HepG2 (cell line): ENCODE results near the gene ANKRD44. TPM values are rescaled to one million over a fixed set of nuclear protein-coding genes. Genes with fewer than 3 reads are reported as not detected.

Experiments
- ATAC-seq: fragments of 200-7000 bp; cut with Tn5 transposase; 3 replicates; pipeline ENCODE4 v1.9.1; 2020; ENCODE audit warnings: mild to moderate bottlenecking, moderate library complexity
- BruUV-seq: library from RNA; stranded (reverse); fragments of 400-500 nt; replicated peaks from 2 replicates; lab custom pipeline; 2021; lab: Mats Ljungman, UMichigan
- CTCF ChIA-PET: fragments of 300-600 bp; formaldehyde crosslinking; extraction: SDS; loops from one replicate; lab custom pipeline; 2021; ENCODE audit warnings: low total read pairs, inconsistent platforms, low intra/inter-chr PET ratio; lab: Yijun Ruan, JAX
- POLR2A ChIA-PET: fragments of 350-600 bp; sonication (Branson Sonifier 250); formaldehyde crosslinking; loops from one replicate; lab custom pipeline; 2020; ENCODE audit warnings: antibody characterized with exemption, inconsistent platforms; lab: Yijun Ruan, JAX
- DNase-seq: peaks from one replicate; pipeline ENCODE4 v3.0.0-alpha.2; 2015; ENCODE audit warnings: low spot score
- FAIRE-seq: peaks from 3 replicates; lab custom pipeline; 2011; peaks lifted over from hg19 to GRCh38; lab: Jason Lieb, UNC
- H2AFZ ChIP-seq: one replicate; pipeline ENCODE4 v1.6.1; 2011; ENCODE audit warnings: low read length, inconsistent platforms
- H3K27ac ChIP-seq: fragments of 300-600 bp; 3 replicates; pipeline ENCODE4 v1.8.0; 2011; ENCODE audit warnings: mixed run types, mild to moderate bottlenecking, mixed read lengths, low read length, inconsistent platforms; ENCODE audit not compliant: insufficient read depth; ENCODE audit errors: extremely low read length
- H3K27me3 ChIP-seq, 2 experiments: fragments of 200-600 bp in 1 of 2; 2 replicates in 1 of 2; 3 replicates in 1 of 2; pipeline versions ENCODE4 v1.6.0 to v1.8.0; 2011; ENCODE audit warnings: low read length in 2 of 2, mild to moderate bottlenecking in 2 of 2, moderate library complexity in 2 of 2, inconsistent platforms in 1 of 2; ENCODE audit not compliant: insufficient read depth in 2 of 2, control insufficient read depth in 1 of 2
- H3K36me3 ChIP-seq, 2 experiments: fragments of 200-600 bp in 1 of 2; replicated peaks in 1 of 2; 2 replicates in 1 of 2; 3 replicates in 1 of 2; pipeline versions ENCODE4 v1.5.1 to v1.8.0; 2011; ENCODE audit warnings: low read length in 2 of 2, inconsistent platforms in 1 of 2; ENCODE audit not compliant: insufficient read depth in 2 of 2, control insufficient read depth in 1 of 2
- H3K4me1 ChIP-seq: 2 replicates; pipeline ENCODE4 v1.5.1; 2012; ENCODE audit warnings: low read length, inconsistent platforms; ENCODE audit not compliant: insufficient read depth
- H3K4me2 ChIP-seq: 2 replicates; pipeline ENCODE4 v1.6.0; 2011; ENCODE audit warnings: low read depth, low read length, inconsistent platforms
- H3K4me3 ChIP-seq, 3 experiments: fragments of 200-600 bp in 1 of 3; sonication (generic), shearing (Covaris generic) in 1 of 3; replicated peaks in 1 of 3; 2 replicates each; pipeline ENCODE4 v1.5.1; 2011 to 2016; ENCODE audit warnings: low read length in 3 of 3, inconsistent platforms in 2 of 3, low read depth in 2 of 3, mild to moderate bottlenecking in 2 of 3, control low read depth in 1 of 3, mixed read lengths in 1 of 3; ENCODE audit not compliant: insufficient read depth in 1 of 3
- H3K79me2 ChIP-seq: one replicate; pipeline ENCODE4 v1.6.1; 2011; ENCODE audit warnings: low read length, inconsistent platforms; ENCODE audit not compliant: insufficient read depth
- H3K9ac ChIP-seq: 2 replicates; pipeline ENCODE4 v1.6.0; 2011; ENCODE audit warnings: mild to moderate bottlenecking, low read depth, low read length, inconsistent platforms; ENCODE audit not compliant: insufficient read depth
- H3K9me3 ChIP-seq: 2 replicates; pipeline ENCODE4 v1.5.1; 2012; ENCODE audit warnings: mild to moderate bottlenecking, low read length
- H4K20me1 ChIP-seq: 2 replicates; pipeline ENCODE4 v1.6.0; 2011; ENCODE audit warnings: inconsistent platforms, mild to moderate bottlenecking, low read length, moderate library complexity; ENCODE audit not compliant: insufficient read depth
- CCAR2 ChIP-seq: fragments of 200-400 bp; formaldehyde crosslinking; optimal IDR thresholded peaks from 2 replicates; pipeline ENCODE3; 2018; ENCODE audit warnings: low read depth, mild to moderate bottlenecking, low read length, moderate library complexity
- NR2F2 ChIP-seq: IDR thresholded peaks from 2 replicates; pipeline ENCODE4 v1.6.1; 2012; ENCODE audit warnings: low read depth, inconsistent platforms, borderline replicate concordance
- PHB2 ChIP-seq: fragments of 450-650 bp; IDR thresholded peaks from 2 replicates; pipeline ENCODE4 v1.6.1; 2018; ENCODE audit not compliant: partially characterized antibody
- PHF20 ChIP-seq: sonication (generic); formaldehyde crosslinking; IDR thresholded peaks from 2 replicates; pipeline ENCODE4 v1.5.0; 2020; ENCODE audit warnings: mild to moderate bottlenecking, missing genetic modification reagents
- RARG ChIP-seq: sonication (generic); formaldehyde crosslinking; IDR thresholded peaks from 2 replicates; pipeline ENCODE4 v1.4.0; 2020; ENCODE audit warnings: low read depth, mild to moderate bottlenecking, missing genetic modification reagents
- SIN3A ChIP-seq: IDR thresholded peaks from 2 replicates; pipeline ENCODE4 v1.6.1; 2011; ENCODE audit warnings: low read depth, mild to moderate bottlenecking, control low read depth, low read length, borderline replicate concordance
- SUZ12 ChIP-seq: fragments of 150-350 bp; IDR thresholded peaks from 2 replicates; pipeline ENCODE4 v1.6.1; 2014; ENCODE audit warnings: low read depth, low read length
- ZNF235 ChIP-seq: sonication (generic); formaldehyde crosslinking; IDR thresholded peaks from 2 replicates; pipeline ENCODE4 v1.8.1; 2023; ENCODE audit warnings: mild to moderate bottlenecking, missing genetic modification reagents, borderline replicate concordance
- WGBS: methylation state at CpG from one replicate; pipeline ENCODE4 v1.1.6; 2017; ENCODE audit warnings: low lambda C conversion rate; 5-methylcytosine and 5-hydroxymethylcytosine counted together
- in situ Hi-C: cut with HindIII; loops from 2 replicates; pipeline ENCODE4 v1.10.0; 2017; ENCODE audit warnings: low pct_unique_long_range_greater_than_20kb; ENCODE audit not compliant: extremely low pct_ligation_motif_present
- intact Hi-C: fragments of 100-400 bp; cut with micrococcal nuclease; formaldehyde crosslinking; loops from one replicate; pipeline ENCODE4 v1.10.0; 2022; ENCODE audit not compliant: unreplicated experiment
- polyA plus RNA-seq, 8 experiments: library from polyadenylated mRNA; depleted of rRNA in 3 of 8; stranded (reverse) in 7 of 8; unstranded in 1 of 8; fragments of >200 nt; fragmentation: Illumina TruSeq in 4 of 8; extraction: Trizol in 4 of 8; gene quantifications; 2 replicates each; pipeline versions ENCODE4 v1.2.1 to v1.2.3, GENCODE V29; 2011 to 2016; ENCODE audit warnings: low read depth in 4 of 8, missing spikeins in 1 of 8, mixed read lengths in 1 of 8; ENCODE audit not compliant: insufficient read depth in 1 of 8
- total RNA-seq, 5 experiments: library from RNA; depleted of rRNA; stranded (reverse); fragments of >200 nt; fragmentation: Illumina TruSeq; extraction: Trizol; gene quantifications; 2 replicates each; pipeline ENCODE4 v1.2.3, GENCODE V29; 2016; ENCODE audit warnings: low read depth in 1 of 5
- TF ChIP-seq, protein P1 (sequence below): sonication (generic); formaldehyde crosslinking; IDR thresholded peaks from 2 replicates; pipeline ENCODE4 v1.4.0; 2020; ENCODE audit warnings: missing genetic modification reagents; ENCODE audit errors: not compliant biosample characterization
- TF ChIP-seq, protein P2 (sequence below): sonication (generic); formaldehyde crosslinking; IDR thresholded peaks from 2 replicates; pipeline ENCODE4 v1.8.0; 2022; ENCODE audit warnings: mild to moderate bottlenecking, missing genetic modification reagents, moderate library complexity
- TF ChIP-seq, protein P3 (sequence below): IDR thresholded peaks from 2 replicates; pipeline ENCODE4 v1.6.1; 2016; ENCODE audit warnings: missing compliant biosample characterization, missing genetic modification reagents, borderline replicate concordance

The ANKRD44 gene
- total and polyA plus RNA-seq, 2 of the 13 experiments (the other 11 are each of a cell fraction or from before 2014, with no cell fraction given): 0.04 to 0.11 TPM

DNA sequence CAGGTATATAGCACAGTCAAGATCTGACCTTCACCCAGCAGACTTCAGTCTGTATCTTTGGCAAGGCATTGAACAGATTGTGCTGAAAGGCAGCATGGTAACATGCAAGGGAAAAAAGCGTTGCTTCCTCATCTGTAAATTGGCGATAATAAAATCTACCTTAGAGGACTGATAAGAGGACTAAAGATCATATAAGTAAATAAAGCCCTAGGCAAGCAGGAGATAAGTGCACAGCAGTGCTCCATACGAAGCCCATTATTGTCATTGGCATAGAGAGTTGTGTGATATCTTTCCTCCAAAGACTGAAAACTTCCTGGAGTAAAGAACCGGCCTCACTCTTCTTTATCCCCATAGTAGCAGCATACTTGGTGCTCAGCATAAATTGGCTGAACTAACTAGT lies 162.6 kb downstream of the ANKRD44 start:
- DNase-seq (no peak), ATAC-seq (no peak), FAIRE-seq (no peak)
- no peak overlapping the region for H3K9ac ChIP-seq
- H3K9me3 ChIP-seq: no peaks in the 10 kb centered on the region
- WGBS: 0% methylated on average over 4 of the region's 4 CpGs
- no peaks in the 10 kb centered on the region for H4K20me1 ChIP-seq
- intact Hi-C loops (no loop called here), in situ Hi-C loops (no loop called here)
- no TSS peak for BruUV-seq
- no peak overlapping the region for H3K4me2 ChIP-seq
- H3K4me1 ChIP-seq: no peaks in the 10 kb centered on the region
- ChIA-PET CTCF (no interaction called here), POLR2A (no interaction called here)
- H3K36me3 ChIP-seq: no peaks in the 10 kb centered on the region
- no peak overlapping the region for H3K27ac ChIP-seq
- no peak overlapping the region for H2AFZ ChIP-seq
- TF ChIP-seq NR2F2 (no peak), PHF20 (CRISPR knock-in tag) (no peak), SUZ12 (no peak), ZNF235 (CRISPR knock-in tag) (no peak)
- TF ChIP-seq, protein P1, sequence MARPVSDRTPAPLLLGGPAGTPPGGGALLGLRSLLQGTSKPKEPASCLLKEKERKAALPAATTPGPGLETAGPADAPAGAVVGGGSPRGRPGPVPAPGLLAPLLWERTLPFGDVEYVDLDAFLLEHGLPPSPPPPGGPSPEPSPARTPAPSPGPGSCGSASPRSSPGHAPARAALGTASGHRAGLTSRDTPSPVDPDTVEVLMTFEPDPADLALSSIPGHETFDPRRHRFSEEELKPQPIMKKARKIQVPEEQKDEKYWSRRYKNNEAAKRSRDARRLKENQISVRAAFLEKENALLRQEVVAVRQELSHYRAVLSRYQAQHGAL (CRISPR knock-in tag): no peak
- TF ChIP-seq, protein P2, sequence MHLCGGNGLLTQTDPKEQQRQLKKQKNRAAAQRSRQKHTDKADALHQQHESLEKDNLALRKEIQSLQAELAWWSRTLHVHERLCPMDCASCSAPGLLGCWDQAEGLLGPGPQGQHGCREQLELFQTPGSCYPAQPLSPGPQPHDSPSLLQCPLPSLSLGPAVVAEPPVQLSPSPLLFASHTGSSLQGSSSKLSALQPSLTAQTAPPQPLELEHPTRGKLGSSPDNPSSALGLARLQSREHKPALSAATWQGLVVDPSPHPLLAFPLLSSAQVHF (CRISPR knock-in tag): no peak
- H3K4me3 ChIP-seq: no peak overlapping the region
- H3K27me3 ChIP-seq: no peaks in the 10 kb centered on the region
- no peaks in the 10 kb centered on the region for H3K79me2 ChIP-seq

DNA sequence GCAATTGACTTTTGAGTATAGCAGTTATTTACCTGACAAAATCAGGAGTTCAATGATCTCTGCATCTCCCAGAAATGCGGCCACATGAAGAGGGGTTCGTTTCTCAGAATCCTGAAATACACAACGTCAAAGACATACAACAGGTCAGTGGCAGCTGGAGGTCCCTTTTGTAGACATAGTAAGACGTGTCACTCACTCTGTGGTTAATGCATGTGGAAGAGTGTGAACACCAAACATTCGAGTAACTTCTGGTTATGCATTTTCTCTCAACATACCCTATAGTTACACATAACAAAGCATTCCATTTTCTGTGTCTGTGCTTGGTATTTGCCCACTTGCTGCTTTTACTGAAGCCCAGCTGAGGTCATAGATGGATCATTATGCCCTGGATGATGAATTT lies 163.6 kb downstream of the ANKRD44 start:
- Histone ChIP-seq H3K4me1 (no peaks in the 10 kb centered on the region), H3K36me3 (no peaks in the 10 kb centered on the region), H3K27me3 (no peaks in the 10 kb centered on the region), H3K79me2 (no peaks in the 10 kb centered on the region), H3K4me3 (no peak overlapping the region), H3K9me3 (no peaks in the 10 kb centered on the region), H3K4me2 (no peak overlapping the region), H3K9ac (no peak overlapping the region), H4K20me1 (no peaks in the 10 kb centered on the region), H2AFZ (no peak overlapping the region), H3K27ac (no peak overlapping the region)
- FAIRE-seq (no peak), ATAC-seq (no peak), DNase-seq (no peak)
- POLR2A ChIA-PET: no interaction called here
- intact Hi-C loops (no loop called here), in situ Hi-C loops (no loop called here)
- CTCF ChIA-PET: no interaction called here
- TF ChIP-seq PHB2 (no peak), CCAR2 (no peak), RARG (CRISPR knock-in tag) (no peak), SIN3A (no peak)
- TF ChIP-seq, protein P3, sequence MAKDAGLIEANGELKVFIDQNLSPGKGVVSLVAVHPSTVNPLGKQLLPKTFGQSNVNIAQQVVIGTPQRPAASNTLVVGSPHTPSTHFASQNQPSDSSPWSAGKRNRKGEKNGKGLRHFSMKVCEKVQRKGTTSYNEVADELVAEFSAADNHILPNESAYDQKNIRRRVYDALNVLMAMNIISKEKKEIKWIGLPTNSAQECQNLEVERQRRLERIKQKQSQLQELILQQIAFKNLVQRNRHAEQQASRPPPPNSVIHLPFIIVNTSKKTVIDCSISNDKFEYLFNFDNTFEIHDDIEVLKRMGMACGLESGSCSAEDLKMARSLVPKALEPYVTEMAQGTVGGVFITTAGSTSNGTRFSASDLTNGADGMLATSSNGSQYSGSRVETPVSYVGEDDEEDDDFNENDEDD (CRISPR knock-in tag): no peak
- BruUV-seq: no TSS peak
- 7% methylated on average over 5 of the region's 5 CpGs for WGBS
